T-helper 1 cell treated with Interleukin-12 subunit alpha and Interleukin-12 subunit beta and Interleukin-4 antibody, amounts not matched to agents 30 ng/mL and 1 ng/mL, for 36 hours (primary cell): ENCODE measurements around the gene CPSF4. TPM values are rescaled to one million over a fixed set of nuclear protein-coding genes. Genes with fewer than 3 reads are reported as not detected.
"Not testable (repeated sequence)": the region's sequence is repeated elsewhere in the genome, so short reads cannot be mapped to it uniquely, and the experiment has no call there.

Experiments
- intact Hi-C: fragments of 100-400 bp; cut with micrococcal nuclease; formaldehyde crosslinking; loops from one replicate; pipeline ENCODE4 v1.15.1; 2024
- total RNA-seq: library from RNA; stranded (reverse); gene quantifications from 2 replicates; pipeline ENCODE4 v1.2.3, GENCODE V29; 2022

The CPSF4 gene
- total RNA-seq, 1 donor from 2014 or later, result 68.0 TPM

DNA sequence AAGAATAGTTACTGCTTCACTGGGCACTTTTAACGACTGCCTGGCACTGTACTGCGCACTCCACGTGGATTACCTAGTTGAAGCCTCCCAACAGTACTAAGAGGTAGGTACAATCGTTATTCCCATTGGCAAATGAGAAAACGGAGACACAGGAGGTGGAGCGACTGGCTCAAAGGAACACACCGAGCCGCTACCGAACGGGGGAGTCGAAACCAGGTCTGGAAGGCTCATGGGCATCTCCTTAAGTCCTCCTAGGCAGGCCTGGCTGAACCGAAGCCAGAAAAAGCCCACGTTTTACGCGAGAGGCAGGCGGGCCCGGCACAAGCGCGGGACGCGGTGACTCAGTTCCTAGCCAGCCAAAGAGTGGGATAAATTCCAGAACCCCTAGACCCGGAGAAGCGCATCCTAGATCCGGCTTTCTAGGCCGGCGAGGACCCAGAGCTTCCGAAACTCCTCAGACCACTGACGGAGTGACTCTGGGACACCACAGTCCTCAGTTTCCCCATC lies 30.8 kb upstream of the CPSF4 start:
- intact Hi-C loops, result loop anchor here (1.0 to 10.0 kb wide), 14 partner anchors 15 to 1020 kb away; partner anchors contain the start of genes ARPC1B, ATP5MF, CPSF4 and PTCD1

DNA sequence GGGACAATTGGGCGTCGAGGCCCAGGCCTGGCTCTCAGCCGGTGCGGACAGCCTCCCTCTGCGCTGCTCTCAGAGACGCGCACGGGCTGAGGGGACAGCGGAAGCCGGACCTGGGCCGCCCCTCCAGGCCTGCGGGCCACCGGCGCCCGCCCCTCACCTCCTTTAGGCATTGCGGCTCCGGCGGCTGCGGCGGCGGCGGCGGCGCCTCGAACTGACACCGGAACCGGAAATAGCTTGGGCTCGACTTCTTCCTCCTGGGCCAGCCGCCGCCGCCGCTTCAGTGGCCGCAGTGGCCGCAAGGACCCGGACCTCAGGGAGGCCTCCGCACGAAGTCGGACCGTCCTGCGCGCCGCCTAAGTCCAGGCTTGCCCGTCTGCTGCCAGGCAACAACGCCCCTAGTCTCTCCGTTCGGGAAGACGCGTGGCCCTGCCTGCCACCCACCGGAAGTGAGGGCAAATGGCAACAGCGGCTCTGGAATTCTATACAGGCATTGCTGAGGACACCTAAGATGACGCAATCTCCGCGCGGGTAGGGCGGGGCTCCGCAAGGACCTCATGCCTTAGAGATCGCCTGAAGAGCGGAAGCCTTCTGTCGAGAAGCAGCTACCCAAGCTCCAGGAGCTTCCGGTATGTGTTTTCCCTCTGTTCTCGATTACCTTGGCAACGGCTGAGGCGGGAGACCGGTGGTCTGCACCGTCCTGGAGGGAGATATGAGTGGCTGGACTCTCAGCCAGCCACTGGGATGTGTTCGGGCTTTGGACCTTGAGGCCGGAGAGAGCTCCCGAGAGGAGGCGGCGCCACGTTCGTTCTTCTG lies 30.2 kb upstream of the CPSF4 start, which contains the start of the genes BUD31 and PDAP1:
Gene BUD31, plus strand, starts transcription at position 591 of the 813 bp plus-strand sequence. CDS start 2,124 bp downstream, outside the sequence.
Gene PDAP1, minus strand, starts transcription at position 219 of the 813 bp plus-strand sequence. Its CDS starts 49 bp downstream, at position 170.
- intact Hi-C loops, result loop anchor here (1.0 to 10.0 kb wide), 15 partner anchors 15 to 1020 kb away; partner anchors contain the start of genes ARPC1B, ATP5MF, CPSF4 and PTCD1

- intact Hi-C loops, result loop anchor here (1.0 to 10.0 kb wide), 5 partner anchors 208 to 673 kb away; partner anchors contain the start of genes TRIM4, ZKSCAN1, ZNF3 and ZSCAN25
Measured at GRCh38 chr7:99409192-99409572, 29.6 kb upstream of the CPSF4 start.

DNA sequence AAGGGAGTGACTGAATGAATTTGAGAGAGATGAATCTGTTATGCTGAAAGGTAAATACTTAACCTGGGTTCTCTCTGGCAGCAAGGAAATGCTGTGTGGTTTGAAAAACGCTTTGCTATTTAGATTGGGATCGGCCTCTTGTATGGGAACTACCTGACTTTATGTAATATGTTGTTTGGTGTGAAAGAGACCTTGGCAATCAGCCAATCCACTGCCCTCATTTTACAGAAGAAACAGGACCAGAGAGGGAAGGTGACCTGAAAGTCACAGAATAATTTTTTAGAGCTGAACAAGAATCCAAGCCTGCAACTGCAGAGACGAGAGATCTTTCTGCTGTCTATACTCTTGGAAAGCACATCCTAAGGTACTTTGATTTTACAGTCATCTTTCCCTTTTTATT lies 28.9 kb upstream of the CPSF4 start:
- intact Hi-C loops, result loop anchor here (1.0 to 10.0 kb wide), 5 partner anchors 207 to 672 kb away; partner anchors contain the start of genes TRIM4, ZKSCAN1, ZNF3 and ZSCAN25

DNA sequence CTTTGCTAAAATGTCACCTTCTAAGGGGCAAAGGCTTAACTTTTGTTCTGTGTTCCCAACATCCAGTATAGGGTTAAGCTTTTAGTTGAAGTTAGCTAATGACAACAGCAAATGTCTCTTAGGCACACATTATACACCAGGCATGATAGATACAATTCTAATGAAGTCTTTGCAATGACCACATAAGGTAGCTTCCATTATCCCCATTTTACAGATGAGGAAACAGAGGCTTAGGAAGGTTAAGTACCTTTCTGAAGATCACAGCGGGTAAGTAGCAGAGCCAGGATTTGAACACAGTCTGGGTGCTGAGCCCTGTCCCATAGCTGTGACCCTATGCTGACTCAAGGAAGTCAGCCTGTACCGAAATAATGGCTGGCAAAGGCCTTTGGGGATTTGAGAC lies 28.1 kb upstream of the CPSF4 start:
- intact Hi-C loops, result no loop called here

DNA sequence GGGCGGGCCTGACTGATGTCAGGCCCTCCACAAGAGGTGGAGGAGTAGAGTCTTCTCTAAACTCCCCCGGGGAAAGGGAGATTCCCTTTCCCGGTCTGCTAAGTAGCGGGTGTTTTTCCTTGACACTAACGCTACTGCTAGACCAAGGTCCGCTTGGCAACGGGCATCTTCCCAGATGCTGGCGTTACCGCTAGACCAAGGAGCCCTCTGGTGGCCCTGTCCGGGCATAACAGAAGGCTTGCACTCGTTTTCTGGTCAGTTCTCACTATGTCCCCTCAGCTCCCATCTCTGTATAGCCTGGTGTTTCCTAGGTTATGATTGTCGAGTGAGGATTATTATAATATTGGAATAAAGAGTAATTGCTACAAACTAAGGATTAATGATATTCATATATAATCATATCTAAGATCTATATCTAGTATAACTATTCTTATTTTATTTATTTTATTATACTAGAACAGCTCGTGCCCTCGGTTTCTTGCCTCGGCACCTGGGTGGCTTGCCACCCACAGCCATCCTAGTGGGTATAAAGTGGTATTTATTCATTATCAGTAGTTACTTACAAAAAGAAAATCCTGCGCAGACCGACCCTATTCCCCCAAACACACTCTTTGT lies 23.1 kb upstream of the CPSF4 start:
- intact Hi-C loops, result not testable (repeated sequence)

DNA sequence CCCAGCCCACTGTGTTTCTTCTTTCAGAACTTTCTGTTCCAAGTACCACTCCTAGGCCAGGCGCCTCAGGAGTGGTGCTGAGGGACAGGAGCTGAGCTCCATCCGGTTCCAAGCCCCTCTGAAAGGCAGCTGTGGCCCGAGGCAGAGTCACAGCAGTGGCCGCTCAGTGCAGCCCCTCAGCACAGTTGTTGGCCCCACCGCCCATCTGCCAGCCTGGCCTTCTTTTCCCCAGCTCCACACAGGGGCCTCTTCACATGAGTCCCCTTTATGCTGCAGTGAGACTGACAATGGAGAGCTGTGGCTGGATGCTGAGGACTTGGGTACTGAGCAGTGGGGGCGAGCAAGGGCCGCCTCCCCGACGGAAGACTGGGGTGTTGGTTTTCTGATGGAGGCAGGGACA lies 20.5 kb upstream of the CPSF4 start:
- intact Hi-C loops, result no loop called here

GRCh38 chr7:99419323-99420021 lies 19.3 kb upstream of the CPSF4 start:
- intact Hi-C loops, result no loop called here

- intact Hi-C loops, result no loop called here
Measured at GRCh38 chr7:99420213-99420612, 18.5 kb upstream of the CPSF4 start.

- intact Hi-C loops, result no loop called here
Measured at GRCh38 chr7:99420986-99421385, 17.8 kb upstream of the CPSF4 start.

DNA sequence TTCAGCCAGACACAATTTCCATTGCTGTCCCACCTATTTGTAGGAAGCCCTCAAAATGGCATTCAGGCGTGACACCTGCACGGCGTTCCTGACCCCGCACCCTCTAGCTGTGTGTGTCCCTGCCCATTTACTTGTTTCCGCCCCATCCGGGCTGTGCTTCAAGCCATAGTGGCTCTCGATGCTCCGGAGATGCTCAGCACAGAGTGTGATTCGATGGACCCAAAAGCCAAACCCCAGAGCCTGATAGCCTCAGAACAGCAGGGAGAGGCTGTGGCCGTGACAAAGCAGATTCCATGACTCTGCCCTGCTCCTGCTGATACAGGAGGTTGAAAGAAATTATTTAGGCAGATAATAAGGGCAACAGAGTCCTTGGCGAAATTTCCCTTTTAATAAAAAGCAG lies 16.6 kb upstream of the CPSF4 start:
- intact Hi-C loops, result no loop called here

DNA sequence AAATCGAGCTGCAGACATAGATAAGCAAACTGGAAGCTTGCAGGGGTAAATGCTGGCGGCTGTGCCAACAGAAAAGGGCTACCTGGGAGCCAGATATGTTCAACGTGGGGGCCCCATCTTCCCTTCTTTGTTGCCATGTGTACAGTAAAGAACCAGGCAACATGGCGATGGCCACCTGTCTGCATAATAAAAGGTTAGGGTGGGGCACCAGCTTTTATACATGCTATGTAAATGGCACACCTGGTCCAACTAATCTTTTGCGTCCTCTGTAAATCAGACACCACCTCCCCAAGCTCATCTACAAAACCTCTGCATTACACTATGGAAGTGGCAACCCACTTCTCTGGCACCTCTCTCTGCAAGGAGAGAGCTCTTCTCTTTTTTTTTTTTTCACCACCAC lies 16.1 kb upstream of the CPSF4 start:
- intact Hi-C loops, result no loop called here

DNA sequence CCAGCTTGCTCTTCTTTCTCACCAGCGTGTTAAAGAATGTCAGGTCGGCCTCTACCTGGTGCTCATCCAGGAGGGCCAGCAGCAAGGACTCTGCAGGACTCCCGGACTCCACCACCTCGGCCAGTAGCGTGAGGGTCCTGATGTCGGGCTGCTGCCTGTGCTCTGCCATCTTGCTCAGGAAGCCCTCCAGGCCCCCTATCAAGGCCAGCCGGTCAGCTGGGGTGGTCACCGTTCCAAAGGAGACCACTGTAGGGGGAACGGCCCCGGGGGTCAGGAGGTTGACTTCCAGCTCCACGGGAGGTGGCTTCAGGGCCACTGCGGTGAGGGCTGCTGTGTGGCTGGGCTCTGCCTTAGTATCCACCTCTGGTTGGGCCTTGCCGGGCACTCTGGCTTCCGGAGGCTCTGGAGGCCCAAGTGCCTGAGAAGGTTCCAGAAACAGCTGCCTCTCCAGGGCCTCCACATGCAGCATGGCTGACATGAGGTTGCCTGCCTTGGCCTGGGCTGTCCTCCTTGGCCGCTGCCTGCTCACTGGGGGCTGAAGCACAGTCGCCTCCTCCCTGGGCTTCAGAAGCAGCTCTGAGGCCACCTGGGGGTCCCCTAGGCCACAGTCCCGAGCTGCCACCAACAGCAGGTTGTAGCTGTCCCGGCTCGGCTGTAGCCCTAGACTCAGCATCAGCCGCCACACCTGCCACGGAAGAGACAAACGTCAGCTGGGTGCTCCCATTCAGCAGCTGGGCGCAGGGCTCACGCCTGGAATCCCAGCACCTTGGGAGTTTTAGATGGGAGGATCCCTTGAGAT lies 13.6 kb upstream of the CPSF4 start:
- intact Hi-C loops, result no loop called here

DNA sequence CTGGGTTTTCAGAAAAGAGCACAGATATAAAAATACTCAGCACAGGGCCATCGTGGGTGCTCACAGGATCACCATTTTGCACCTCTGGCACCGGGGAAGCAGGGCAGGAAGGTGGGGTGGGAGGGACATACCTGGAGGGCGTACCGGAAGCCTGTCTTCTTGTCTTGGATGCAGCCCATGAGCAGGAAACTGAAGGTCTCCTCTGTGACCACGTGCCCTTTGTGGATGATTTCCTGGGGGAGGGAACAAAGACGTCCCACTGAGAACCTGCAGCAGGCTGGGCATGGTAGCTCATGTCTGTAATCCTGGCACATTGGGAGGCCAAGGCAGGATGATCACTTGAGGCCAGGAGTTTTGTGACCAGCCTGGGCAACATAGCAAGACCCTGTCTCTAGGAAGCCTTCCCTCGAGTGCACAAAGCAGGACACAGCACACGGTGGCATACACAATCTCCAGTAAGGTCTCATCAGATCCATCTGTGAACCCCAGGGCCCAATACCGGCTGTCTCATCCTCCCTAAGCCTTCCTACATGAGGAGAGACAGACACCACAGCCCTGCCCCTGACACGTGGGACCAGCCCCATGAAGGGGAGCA lies 9.7 kb upstream of the CPSF4 start:
- intact Hi-C loops, result no loop called here

GRCh38 chr7:99429756-99430155 lies 9.0 kb upstream of the CPSF4 start:
- intact Hi-C loops, result no loop called here

DNA sequence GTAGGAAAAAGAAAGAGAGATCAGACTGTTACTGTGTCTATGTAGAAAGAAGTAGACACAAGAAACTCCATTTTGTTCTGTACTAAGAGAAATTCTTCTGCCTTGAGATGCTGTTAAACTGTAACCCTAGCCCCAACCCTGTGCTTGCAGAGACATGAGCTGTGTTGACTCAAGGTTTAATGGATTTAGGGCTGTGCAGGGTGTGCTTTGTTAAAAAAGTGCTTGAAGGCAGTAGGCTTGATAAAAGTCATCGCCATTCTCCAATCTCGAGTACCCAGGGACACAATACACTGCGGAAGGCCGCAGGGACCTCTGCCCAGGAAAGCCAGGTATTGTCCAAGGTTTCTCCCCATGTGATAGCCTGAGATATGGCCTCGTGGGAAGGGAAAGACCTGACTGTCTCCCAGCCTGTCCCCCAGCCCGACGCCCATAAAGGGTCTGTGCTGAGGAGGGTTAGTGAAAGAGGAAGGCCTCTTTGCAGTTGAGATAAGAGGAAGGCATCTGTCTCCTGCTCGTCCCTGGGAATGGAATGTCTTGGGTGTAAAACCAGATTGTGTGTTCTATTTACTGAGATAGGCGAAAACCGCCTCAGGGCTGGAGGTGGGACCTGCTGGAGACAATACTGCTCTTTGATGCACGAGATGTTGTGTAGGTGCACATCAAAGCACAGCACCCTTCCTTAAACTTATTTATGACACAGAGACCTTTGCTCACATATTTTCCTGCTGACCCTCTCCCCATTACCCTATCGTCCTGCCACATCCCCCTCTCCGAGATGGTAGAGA lies 6.8 kb upstream of the CPSF4 start:
- intact Hi-C loops, result not testable (repeated sequence)

DNA sequence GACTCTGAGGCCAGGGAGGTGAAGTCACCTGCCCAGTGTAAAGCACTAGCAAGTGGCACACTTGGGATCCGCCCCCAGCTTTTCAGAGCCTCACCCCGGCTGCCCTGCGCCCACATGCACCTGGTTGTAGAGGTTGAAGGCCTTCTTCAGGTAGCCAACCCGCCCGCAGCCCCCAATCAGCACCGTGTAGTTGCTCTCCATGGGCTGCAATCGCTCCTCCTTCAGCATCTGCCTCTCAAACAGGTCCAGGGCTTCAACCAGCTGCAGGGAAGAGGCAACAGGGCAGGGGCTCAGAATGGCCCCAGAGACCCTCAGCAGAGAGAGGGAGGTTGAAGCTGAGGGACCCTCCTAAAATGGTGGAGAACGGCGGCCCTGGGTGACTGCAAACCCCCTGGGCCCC lies 5.6 kb upstream of the CPSF4 start:
- intact Hi-C loops, result no loop called here

- intact Hi-C loops, result loop anchor here (1.0 kb wide), 2 partner anchors 30 to 34 kb away; partner anchors contain the start of genes BUD31, PDAP1 and ZNF789
Measured at GRCh38 chr7:99437946-99438572, 684 bp upstream of the CPSF4 start.

DNA sequence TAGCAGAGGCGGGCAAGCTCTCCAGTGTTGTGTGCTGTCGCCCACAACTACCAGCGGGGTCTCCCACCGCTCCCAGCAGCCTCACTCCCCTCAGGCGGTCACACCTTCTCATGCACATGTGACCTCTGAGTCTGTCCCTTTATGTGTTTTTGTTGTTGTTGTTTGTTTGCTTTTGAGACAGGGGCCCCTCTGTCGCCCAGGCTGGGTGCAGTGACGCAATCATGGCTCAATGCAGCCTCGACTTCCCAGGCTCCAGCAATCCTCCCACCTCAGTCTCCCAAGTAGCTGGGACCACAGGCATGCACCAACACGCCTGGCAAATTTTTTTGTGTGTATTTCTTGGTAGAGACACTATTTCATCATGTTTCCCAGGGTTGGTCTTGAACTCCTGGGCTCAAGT lies 1.5 kb downstream of the CPSF4 start:
- intact Hi-C loops, result no loop called here
